HL-60 (cell line): Measurements from ENCODE around the gene CHD5.

Source experiments
- DNase-seq, 2 experiments: peaks; one replicate each; pipeline ENCODE4 v3.0.0-alpha.2; 2010 to 2020; ENCODE audit warnings: low read depth in 1 of 2, low spot score in 1 of 2
- H3K27ac ChIP-seq: fragments of 250-450 bp; sonication (Bioruptor Pico); replicated peaks from 2 replicates; pipeline ENCODE4 v1.5.1; 2020; ENCODE audit warnings: mild to moderate bottlenecking, moderate library complexity
- H3K27me3 ChIP-seq: fragments of 250-450 bp; sonication (Bioruptor Pico); 2 replicates; pipeline ENCODE4 v1.5.1; 2021; ENCODE audit warnings: mild to moderate bottlenecking, moderate library complexity; ENCODE audit not compliant: insufficient read depth, poor library complexity, severe bottlenecking
- H3K4me3 ChIP-seq: replicated peaks from 2 replicates; pipeline ENCODE4 v1.5.1; 2011; ENCODE audit warnings: mild to moderate bottlenecking, control low read depth, low read length; ENCODE audit not compliant: insufficient read depth
- CTCF ChIP-seq: IDR thresholded peaks from one replicate; pipeline ENCODE4 v1.5.1; 2011; ENCODE audit warnings: low read length, control low read depth, inconsistent platforms; ENCODE audit not compliant: insufficient read depth
- GABPA ChIP-seq: IDR thresholded peaks from 2 replicates; pipeline ENCODE4 v1.6.1; 2012; ENCODE audit warnings: low read depth
- POLR2AphosphoS5 ChIP-seq: IDR thresholded peaks from 2 replicates; pipeline ENCODE4 v1.6.1; 2012; ENCODE audit warnings: low read depth
- REST ChIP-seq: IDR thresholded peaks from 2 replicates; pipeline ENCODE4 v1.6.1; 2012; ENCODE audit warnings: low read depth; ENCODE audit not compliant: insufficient replicate concordance
- SPI1 ChIP-seq: IDR thresholded peaks from 2 replicates; pipeline ENCODE4 v1.6.1; 2012; ENCODE audit warnings: low read depth, mild to moderate bottlenecking, borderline replicate concordance

Gene CHD5

GRCh38 chr1:6131561-6131960 is 48.6 kb downstream of the CHD5 start:
- DNase-seq = no peak
- H3K27me3 ChIP-seq = no peaks in the 10 kb centered on the region
- H3K4me3 ChIP-seq = no peak overlapping the region
- H3K27ac ChIP-seq = no peak overlapping the region
- TF ChIP-seq GABPA = no peak
- TF ChIP-seq CTCF = no peak
- no peak for TF ChIP-seq SPI1
- no peak for TF ChIP-seq POLR2AphosphoS5
- TF ChIP-seq REST = no peak

DNA sequence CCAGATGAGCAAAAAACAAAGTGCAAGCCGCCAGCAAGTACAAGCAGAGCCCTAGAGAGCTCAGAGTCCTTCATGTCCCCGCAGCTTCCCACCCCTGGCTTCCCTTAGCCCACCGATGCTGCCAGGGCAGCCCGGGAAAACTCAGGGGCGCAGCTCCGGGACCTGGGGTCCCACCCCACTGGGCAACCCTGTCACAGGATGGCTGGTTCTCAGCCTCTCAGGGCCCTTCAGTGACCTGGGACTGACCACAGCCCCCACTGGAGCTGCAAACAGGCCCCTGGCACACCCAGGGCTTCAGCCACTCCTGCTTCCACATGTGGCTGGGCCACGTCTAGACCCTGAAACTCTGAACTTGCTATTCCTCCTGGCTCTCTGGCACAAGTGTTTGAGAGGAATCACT is 49.5 kb downstream of the CHD5 start:
- TF ChIP-seq CTCF (no peak), SPI1 (no peak), GABPA (no peak), REST (no peak), POLR2AphosphoS5 (no peak)
- H3K27me3 ChIP-seq = no peaks in the 10 kb centered on the region

GRCh38 chr1:6130036-6130435 is 50.1 kb downstream of the CHD5 start:
- no peak overlapping the region for H3K4me3 ChIP-seq
- no peaks in the 10 kb centered on the region for H3K27me3 ChIP-seq
- TF ChIP-seq GABPA = no peak
- TF ChIP-seq SPI1 = no peak
- TF ChIP-seq POLR2AphosphoS5 = no peak
- no peak for TF ChIP-seq REST
- TF ChIP-seq CTCF = no peak
- DNase-seq = no peak
- no peak overlapping the region for H3K27ac ChIP-seq

More for the DNA sequence above, 49.5 kb downstream of the CHD5 start:
- Histone ChIP-seq H3K27ac (no peak overlapping the region), H3K4me3 (no peak overlapping the region)
- no peak for DNase-seq
